Activated CD4-positive, alpha-beta T cell treated with anti-CD3 and anti-CD28 coated beads for 36 hours (primary cell): ENCODE results near the gene ADAMTS17. TPM values are rescaled to one million over a fixed set of nuclear protein-coding genes. Genes with fewer than 3 reads are reported as not detected.

Source experiments
- ATAC-seq: fragments of 200-7000 bp; cut with Tn5 transposase; one replicate; pipeline ENCODE4 v1.10.0; 2021; ENCODE audit warnings: mild to moderate bottlenecking, moderate library complexity
- CTCF ChIA-PET: fragments of 350-600 bp; sonication (Branson Sonifier 250); formaldehyde crosslinking; loops from one replicate; lab custom pipeline; 2021; ENCODE audit warnings: antibody characterized with exemption; lab: Charles Lee
- POLR2A ChIA-PET: fragments of 350-600 bp; sonication (Branson Sonifier 250); formaldehyde crosslinking; loops from one replicate; lab custom pipeline; 2021; ENCODE audit warnings: antibody characterized with exemption, inconsistent platforms; lab: Charles Lee
- DNase-seq: peaks from one replicate; pipeline ENCODE4 v3.0.0-alpha.2; 2020
- H3K27ac Mint-ChIP-seq: one replicate; pipeline ENCODE4 v1.8.0; 2021; ENCODE audit warnings: mixed read lengths
- H3K27me3 Mint-ChIP-seq: one replicate; pipeline ENCODE4 v1.8.0; 2021; ENCODE audit warnings: mixed read lengths
- H3K36me3 Mint-ChIP-seq: one replicate; pipeline ENCODE4 v1.8.0; 2021; ENCODE audit warnings: low read depth, mixed read lengths
- H3K4me1 Mint-ChIP-seq: one replicate; pipeline ENCODE4 v1.8.0; 2021; ENCODE audit warnings: mixed read lengths
- H3K4me3 Mint-ChIP-seq: one replicate; pipeline ENCODE4 v1.8.0; 2021; ENCODE audit warnings: mild to moderate bottlenecking, moderate library complexity, mixed read lengths
- H3K9me3 Mint-ChIP-seq: one replicate; pipeline ENCODE4 v1.8.0; 2021; ENCODE audit warnings: low read depth, mixed read lengths
- intact Hi-C, 2 experiments: fragments of 100-400 bp; cut with DNase I in 1 of 2; cut with micrococcal nuclease in 1 of 2; formaldehyde crosslinking; loops; one replicate each; pipeline versions ENCODE4 v1.14.2 to v1.15.1; 2022 to 2024; cut with DNase I, micrococcal nuclease
- total RNA-seq, 2 experiments: library from RNA; stranded (reverse); gene quantifications; one replicate each; pipeline ENCODE4 v1.2.3, GENCODE V29; 2021

The ADAMTS17 gene
- total RNA-seq, 2 experiments from 2014 or later: 0.49 to 0.57 TPM

GRCh38 chr15:100201376-100202280, 140.1 kb downstream of the ADAMTS17 start:
- Mint-ChIP-seq H3K4me3 (no peak overlapping the region), H3K27ac (no peak overlapping the region), H3K36me3 (peaks cover 6% of the 10 kb centered on the region), H3K9me3 (no peaks in the 10 kb centered on the region), H3K27me3 (no peaks in the 10 kb centered on the region), H3K4me1 (peaks cover 11% of the 10 kb centered on the region)
- ChIA-PET CTCF (interaction anchor here (0.6 kb wide), 1 partner anchor 350 kb away, joined by 4 read pairs; no protein-coding TSS in a partner anchor), POLR2A (no interaction called here)
- intact Hi-C loops: no loop called here
- ATAC-seq (no peak), DNase-seq (no peak)

DNA sequence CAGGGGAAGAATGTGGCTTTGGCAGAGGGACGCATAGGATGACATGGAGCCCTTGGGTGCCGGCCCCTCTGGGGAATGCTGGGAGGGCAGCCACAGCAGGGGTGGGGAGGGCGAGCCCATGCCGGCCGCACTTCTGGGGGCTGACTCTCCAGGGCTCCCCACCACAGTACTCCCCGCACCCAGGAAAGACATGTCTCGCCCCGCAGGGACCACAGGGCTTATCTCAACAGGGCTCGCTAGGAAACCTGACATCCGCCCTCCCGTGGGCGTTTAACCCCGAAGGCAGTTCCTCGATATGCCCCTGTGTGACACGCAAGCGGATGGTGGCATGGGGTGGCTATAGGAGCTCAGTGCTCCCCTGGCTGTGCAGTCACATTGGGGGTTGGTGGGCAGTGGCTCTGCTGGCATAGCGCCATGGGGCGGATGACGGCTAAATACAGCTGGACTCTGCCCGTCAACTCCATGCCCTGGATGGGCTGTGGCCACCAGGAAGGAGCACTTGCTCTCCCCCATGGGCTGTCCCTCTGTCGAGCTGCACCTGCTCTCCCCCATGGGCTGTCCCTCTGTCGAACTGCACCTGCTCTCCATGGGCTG, 141.4 kb downstream of the ADAMTS17 start:
- ATAC-seq: no peak
- H3K4me3 Mint-ChIP-seq: no peak overlapping the region

GRCh38 chr15:100199711-100200286, 142.0 kb downstream of the ADAMTS17 start:
- peaks cover 3% of the 10 kb centered on the region for H3K36me3 Mint-ChIP-seq
- H3K27me3 Mint-ChIP-seq: no peaks in the 10 kb centered on the region
- peaks cover 11% of the 10 kb centered on the region for H3K4me1 Mint-ChIP-seq
- ATAC-seq (no peak), DNase-seq (no peak)
- no peaks in the 10 kb centered on the region for H3K9me3 Mint-ChIP-seq
- H3K27ac Mint-ChIP-seq: no peak overlapping the region
- intact Hi-C loops: no loop called here
- no peak overlapping the region for H3K4me3 Mint-ChIP-seq
- CTCF ChIA-PET: no interaction called here
- POLR2A ChIA-PET: no interaction called here

More for the DNA sequence above, 141.4 kb downstream of the ADAMTS17 start:
- Mint-ChIP-seq H3K27ac (no peak overlapping the region), H3K36me3 (peaks cover 6% of the 10 kb centered on the region), H3K9me3 (no peaks in the 10 kb centered on the region), H3K27me3 (no peaks in the 10 kb centered on the region), H3K4me1 (peaks cover 11% of the 10 kb centered on the region)
- ChIA-PET POLR2A (no interaction called here), CTCF (interaction anchor here (0.6 kb wide), 1 partner anchor 130 kb away, joined by 3 read pairs; no protein-coding TSS in a partner anchor)
- no peak for DNase-seq
- intact Hi-C loops: no loop called here

DNA sequence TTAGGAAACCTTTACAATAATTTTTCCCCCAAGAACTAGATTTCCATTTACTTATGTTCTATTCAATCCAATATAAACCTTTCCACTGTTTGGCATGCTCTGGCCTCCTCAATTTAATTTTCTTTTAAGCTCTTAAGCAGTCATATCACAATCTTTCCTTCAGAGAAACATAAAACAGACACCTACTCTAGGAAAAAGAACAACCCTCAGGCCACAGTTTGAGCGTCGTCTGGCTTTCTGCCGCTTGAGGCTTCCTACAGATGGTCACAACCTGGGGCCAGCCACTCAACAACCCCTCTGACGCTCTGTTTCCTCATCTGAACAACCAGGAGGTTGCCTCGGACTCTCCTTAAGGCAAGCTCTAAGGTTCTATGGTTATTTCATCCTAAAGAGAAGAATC, 143.3 kb downstream of the ADAMTS17 start:
- no peak overlapping the region for H3K4me3 Mint-ChIP-seq
- no peak overlapping the region for H3K27ac Mint-ChIP-seq
- H3K9me3 Mint-ChIP-seq: no peaks in the 10 kb centered on the region
- peaks cover 11% of the 10 kb centered on the region for H3K4me1 Mint-ChIP-seq
- DNase-seq: no peak
- H3K27me3 Mint-ChIP-seq: no peaks in the 10 kb centered on the region
- ChIA-PET POLR2A (no interaction called here), CTCF (no interaction called here)
- no peaks in the 10 kb centered on the region for H3K36me3 Mint-ChIP-seq
- ATAC-seq: no peak
- intact Hi-C loops: no loop called here

DNA sequence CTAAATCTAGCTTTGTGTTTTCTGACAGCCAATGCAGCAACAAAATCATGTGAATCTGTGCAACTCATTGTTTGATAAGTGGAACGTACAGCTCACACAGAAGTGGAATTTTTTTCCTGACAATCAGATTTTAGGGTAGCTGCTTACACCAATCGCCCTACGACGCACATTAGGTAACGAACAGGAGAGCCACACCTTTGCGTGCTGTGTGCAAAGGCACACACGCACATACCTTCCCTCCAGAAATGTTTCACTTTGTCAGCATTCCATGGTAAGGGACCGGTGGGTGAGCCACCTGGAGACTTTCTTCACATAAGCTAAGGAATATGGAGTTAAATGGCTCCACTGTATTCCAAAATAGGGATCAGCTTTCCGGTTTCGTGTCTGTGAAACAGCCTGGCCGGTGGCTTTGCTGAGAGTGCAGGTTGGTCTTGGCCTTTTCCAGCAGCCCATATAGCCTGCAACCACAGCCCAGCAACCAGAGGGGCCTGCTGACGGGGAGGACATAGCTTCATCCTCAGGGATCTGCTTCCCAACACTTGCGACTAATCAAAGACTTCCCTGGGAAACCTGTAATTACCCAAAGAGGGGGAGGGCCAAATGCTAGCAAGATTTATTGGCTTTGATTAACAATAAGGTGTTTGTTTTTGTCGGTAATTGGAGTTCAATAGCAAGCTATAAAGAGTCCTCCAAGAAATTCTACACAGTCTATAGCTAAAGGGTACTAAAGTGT, 145.3 kb downstream of the ADAMTS17 start:
- H3K27me3 Mint-ChIP-seq: no peaks in the 10 kb centered on the region
- ChIA-PET POLR2A (no interaction called here), CTCF (no interaction called here)
- ATAC-seq (no peak), DNase-seq (no peak)
- no peak overlapping the region for H3K4me3 Mint-ChIP-seq
- intact Hi-C loops: no loop called here
- H3K36me3 Mint-ChIP-seq: no peaks in the 10 kb centered on the region
- no peak overlapping the region for H3K27ac Mint-ChIP-seq
- H3K9me3 Mint-ChIP-seq: no peaks in the 10 kb centered on the region
- H3K4me1 Mint-ChIP-seq: peaks cover 2% of the 10 kb centered on the region

GRCh38 chr15:100194996-100195395, 146.8 kb downstream of the ADAMTS17 start:
- H3K9me3 Mint-ChIP-seq: no peaks in the 10 kb centered on the region
- intact Hi-C loops: no loop called here
- ChIA-PET CTCF (no interaction called here), POLR2A (no interaction called here)
- no peak overlapping the region for H3K4me3 Mint-ChIP-seq
- H3K27me3 Mint-ChIP-seq: no peaks in the 10 kb centered on the region
- ATAC-seq (no peak), DNase-seq (no peak)
- no peaks in the 10 kb centered on the region for H3K36me3 Mint-ChIP-seq
- H3K4me1 Mint-ChIP-seq: no peaks in the 10 kb centered on the region
- H3K27ac Mint-ChIP-seq: no peak overlapping the region

- ATAC-seq (no peak), DNase-seq (no peak)
- ChIA-PET POLR2A (interaction anchor here (0.6 kb wide), 1 partner anchor 224 kb away, joined by 3 read pairs; no protein-coding TSS in a partner anchor), CTCF (no interaction called here)
- Mint-ChIP-seq H3K27me3 (no peaks in the 10 kb centered on the region), H3K27ac (no peak overlapping the region), H3K9me3 (no peaks in the 10 kb centered on the region), H3K4me1 (no peaks in the 10 kb centered on the region), H3K36me3 (no peaks in the 10 kb centered on the region), H3K4me3 (no peak overlapping the region)
- intact Hi-C loops: no loop called here
Measured at GRCh38 chr15:100193277-100193860, 148.4 kb downstream of the ADAMTS17 start.

DNA sequence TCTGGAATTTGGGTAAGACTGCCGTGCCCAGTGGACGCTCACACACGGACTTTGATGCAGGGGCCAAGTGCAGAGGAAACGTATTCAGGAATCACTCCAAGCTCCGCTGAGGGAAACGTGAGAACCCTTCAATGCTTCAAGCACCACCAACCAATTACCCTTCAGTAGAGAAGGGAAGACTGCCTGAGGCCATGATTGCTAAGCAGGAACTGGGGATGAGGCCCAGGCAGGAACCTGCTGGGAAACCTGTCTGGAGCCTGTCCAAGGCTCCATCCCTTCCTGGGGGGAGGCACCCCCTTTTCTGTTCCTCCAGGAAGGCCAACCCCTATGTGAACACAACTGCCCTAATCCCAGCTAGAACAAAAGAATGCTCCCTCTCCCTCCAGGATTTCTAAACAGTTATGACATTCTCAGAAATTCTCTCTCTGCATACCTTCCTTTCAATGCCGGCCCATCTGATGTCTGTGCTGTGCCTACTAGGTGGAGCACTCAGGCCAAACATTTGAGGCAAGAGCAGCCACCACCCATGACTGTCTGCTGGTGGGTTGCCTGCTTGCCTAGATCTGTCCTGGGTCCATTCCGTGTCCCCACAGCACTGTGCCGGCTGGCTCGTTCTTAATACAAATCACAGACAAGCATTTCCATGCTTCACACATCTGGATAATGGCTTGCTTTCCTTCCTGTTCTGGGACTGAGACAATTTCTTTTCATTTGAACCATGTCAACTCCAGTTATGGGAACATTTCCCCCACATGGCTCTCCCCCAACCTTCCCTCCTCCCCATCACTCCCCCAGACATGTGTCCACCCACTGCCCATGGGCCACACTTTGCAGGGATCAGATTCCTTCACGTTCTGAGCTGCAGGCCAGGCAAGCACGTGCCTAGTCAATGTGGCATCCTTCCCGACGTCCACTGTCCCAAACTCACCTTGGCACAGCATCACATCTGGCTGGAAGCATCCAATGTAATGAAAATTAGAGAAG, 149.4 kb downstream of the ADAMTS17 start:
- POLR2A ChIA-PET: no interaction called here
- Mint-ChIP-seq H3K27ac (no peak overlapping the region), H3K27me3 (no peaks in the 10 kb centered on the region), H3K9me3 (no peaks in the 10 kb centered on the region), H3K4me3 (no peak overlapping the region), H3K36me3 (no peaks in the 10 kb centered on the region), H3K4me1 (no peaks in the 10 kb centered on the region)
- CTCF ChIA-PET: no interaction called here
- intact Hi-C loops: no loop called here
- ATAC-seq (no peak), DNase-seq (no peak)

GRCh38 chr15:100191161-100191560, 150.6 kb downstream of the ADAMTS17 start:
- no peak for ATAC-seq
- H3K27me3 Mint-ChIP-seq: no peaks in the 10 kb centered on the region
- ChIA-PET CTCF (no interaction called here), POLR2A (no interaction called here)
- no peaks in the 10 kb centered on the region for H3K9me3 Mint-ChIP-seq
- no peak overlapping the region for H3K4me3 Mint-ChIP-seq
- no peak overlapping the region for H3K27ac Mint-ChIP-seq
- no peaks in the 10 kb centered on the region for H3K36me3 Mint-ChIP-seq
- intact Hi-C loops: no loop called here
- no peak for DNase-seq
- H3K4me1 Mint-ChIP-seq: no peaks in the 10 kb centered on the region

DNA sequence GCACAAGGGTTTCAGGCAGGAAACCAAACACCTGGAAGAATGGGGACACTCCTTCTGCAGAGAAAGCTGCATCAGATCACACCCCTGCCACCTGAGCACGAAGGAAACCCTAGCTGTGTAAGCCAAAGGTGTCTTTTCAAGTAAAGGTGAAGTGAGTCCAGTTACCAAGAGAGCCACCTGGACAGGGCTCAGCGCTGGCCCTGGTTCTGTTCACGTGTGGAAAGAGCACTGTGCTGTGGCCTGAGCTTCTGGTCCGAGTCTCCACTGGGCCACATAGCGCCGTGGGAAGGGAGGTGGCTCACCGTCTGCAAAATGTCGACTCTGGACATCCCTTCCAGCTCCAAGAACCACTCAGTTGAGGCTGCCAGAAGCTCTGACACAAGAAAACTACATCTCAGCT, 151.1 kb downstream of the ADAMTS17 start:
- CTCF ChIA-PET: no interaction called here

More for the DNA sequence above, 151.1 kb downstream of the ADAMTS17 start:
- Mint-ChIP-seq H3K9me3 (no peaks in the 10 kb centered on the region), H3K4me3 (no peak overlapping the region), H3K27ac (no peak overlapping the region), H3K27me3 (no peaks in the 10 kb centered on the region), H3K4me1 (no peaks in the 10 kb centered on the region), H3K36me3 (no peaks in the 10 kb centered on the region)
- POLR2A ChIA-PET: no interaction called here
- ATAC-seq: no peak
- DNase-seq: no peak
- intact Hi-C loops: no loop called here
